NCI-H128 (cell line): ENCODE results near the gene OSBPL3.

Experiments used
- DNase-seq: peaks from one replicate; lab custom pipeline; 2025; ENCODE audit not compliant: unreplicated experiment; lab: John Stamatoyannopoulos, UW

Gene OSBPL3

DNA sequence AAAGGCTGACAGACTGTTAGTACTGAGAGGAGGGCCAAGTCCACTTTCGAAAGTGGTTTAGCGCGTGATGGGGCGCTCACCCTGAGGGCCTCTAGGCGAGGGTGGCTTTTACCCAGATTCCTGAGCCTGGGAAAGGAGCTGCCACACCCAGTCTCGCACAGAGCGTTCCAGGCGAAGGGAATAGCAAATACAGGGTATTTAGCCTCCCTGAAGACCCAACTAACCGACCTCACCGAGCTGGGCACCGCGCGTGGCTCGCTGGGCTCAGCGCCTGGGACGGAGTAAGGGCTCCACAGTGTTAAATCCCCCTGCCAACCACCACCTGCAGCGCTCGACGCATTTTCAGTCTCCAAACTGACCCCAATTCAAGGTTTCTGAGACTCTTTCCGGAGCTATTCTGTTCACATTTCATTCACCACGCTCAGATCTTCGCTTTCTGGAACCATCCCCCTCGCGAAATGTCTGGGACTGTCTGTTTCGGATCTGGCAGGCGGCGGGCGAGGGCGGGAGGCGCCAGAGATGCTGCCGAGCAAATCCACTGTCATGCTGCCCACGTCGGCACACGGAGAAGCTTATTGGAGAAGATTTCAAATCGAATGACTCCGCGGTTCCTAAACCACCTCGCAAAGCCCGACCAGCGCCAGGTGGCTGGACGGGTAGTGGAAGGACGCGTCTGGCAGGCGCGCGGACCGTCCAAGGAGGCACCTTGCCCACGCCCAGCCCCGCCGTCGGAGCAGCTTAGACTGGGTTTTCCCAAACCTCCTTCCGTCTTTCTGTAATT lies 1.4 kb upstream of the OSBPL3 start:
- no peak for DNase-seq

DNA sequence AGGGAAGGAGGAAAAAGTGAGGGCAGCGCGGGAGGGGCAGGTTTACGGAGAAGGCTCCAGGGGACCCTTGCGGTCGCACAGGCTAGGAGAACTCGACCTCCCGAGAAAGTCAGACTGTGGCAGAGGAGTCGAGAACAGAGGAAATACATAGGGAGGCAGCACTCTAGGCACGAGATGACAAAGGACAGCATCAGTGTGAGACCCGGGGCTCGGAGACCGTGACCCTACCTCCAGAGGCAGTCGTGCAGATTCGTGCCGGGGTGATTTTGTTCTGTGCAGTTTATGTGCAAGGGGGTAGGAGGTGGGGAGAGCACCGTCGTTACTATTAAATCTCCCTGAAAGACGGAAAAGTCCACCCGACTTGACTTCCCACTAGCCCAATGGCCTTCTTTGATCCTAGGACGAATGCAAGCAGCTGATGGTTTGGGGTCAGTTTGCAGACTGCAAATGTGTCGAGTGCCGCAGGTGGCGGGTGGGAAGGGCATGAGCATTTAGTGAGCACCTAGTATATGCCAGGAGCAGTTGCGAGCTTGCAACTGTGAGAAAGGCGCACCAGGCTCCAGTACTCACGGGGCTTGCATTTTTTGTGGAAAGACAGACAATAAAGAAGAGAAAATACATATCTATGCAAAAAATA lies 674 bp upstream of the OSBPL3 start:
- no peak for DNase-seq

DNA sequence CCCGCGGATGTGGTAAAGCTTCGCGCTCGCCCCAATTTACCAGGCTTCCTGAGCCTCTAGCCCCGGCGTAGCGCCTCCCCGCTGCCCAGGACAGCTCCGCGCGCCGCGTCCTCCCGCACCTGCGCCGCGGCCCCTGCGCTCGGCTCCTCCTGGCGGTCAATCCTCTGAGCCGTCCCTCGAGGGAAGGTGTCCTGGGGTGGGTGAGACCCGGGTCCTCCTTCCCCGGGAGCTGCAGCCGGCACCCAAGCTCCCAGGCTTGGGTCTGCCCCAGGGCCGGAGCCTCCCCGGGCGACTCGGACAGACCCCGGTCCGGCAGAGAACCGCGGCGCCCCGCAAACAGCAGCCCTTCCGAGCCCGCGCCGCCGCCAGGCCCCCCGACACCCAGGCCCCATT lies 512 bp downstream of the OSBPL3 start:
- no peak for DNase-seq

DNA sequence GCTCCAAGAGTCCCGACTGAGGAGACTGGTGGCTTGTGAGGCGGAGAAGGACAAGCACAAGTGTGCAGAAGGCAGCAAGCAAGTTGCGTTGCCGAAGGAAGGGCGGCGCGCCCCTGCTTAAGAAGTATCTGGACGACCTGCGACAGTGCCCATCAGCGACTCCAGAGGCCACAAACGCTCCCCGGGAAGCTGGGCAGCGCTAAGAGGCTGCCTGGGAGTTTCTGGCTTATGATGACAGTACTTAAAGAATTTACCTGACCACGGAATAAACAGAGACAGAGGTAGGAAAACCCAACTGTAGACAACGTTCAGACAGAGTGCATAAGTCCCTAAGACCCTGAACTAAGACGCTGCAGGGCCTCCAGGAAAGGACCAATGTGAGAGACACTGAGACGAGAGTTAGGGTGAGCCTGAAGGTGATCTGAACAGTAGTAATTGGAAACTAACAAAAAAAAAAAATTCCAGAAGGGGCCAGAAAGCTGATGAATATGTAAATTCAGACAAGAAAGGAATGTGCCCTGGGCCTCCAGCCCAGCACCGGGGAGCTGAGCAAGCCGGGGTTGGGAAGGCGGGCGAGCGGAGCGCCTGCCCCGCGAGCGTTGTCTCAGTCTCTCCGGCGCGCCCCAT lies 1.0 kb downstream of the OSBPL3 start:
- DNase-seq = no peak

DNA sequence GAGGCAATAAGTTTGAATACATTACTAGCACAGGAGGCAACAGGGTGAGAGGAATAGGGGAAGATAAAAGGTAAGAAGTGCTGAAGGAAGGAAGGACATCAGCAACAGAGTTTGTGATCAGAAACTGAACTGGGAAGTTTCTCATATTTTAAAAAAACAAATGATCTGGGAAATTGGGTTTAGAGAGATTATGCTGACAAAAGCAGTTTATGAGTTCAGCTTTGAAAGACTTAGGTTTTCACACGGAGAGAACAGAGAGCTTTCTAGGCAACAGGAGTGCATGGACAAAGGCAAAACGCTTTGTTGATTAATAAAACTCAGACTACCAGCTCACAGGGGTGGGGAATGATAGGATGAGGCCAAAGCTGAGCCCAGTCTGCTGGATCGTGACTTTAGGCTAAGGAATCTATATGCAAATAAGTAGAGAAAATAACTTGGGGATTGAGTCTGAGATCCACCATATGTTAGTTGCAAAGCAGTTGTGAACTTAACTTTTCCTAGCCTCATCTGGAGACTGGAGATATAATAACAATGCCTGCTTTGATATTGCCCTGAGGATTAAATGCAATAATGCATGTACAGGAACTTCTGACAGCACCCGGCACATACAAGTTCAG lies 4.2 kb downstream of the OSBPL3 start:
- no peak for DNase-seq

DNA sequence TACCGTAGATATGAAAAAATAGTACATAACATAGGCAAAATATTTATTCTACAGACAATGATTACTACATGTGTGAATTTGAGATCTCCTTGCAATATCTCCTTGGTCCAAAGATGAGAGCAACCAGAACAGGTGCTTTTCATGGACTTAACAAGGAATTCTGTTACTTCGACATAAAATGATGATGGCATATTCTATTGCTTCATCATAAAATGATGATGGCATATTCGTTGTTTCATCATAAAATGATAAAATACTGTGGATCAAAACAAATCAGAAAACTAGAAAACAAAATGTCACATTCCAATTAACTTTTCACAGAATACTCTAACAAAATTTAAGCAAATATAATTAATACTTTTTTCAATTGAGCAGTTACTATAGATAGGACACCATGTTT lies 4.8 kb downstream of the OSBPL3 start:
- no peak for DNase-seq

DNA sequence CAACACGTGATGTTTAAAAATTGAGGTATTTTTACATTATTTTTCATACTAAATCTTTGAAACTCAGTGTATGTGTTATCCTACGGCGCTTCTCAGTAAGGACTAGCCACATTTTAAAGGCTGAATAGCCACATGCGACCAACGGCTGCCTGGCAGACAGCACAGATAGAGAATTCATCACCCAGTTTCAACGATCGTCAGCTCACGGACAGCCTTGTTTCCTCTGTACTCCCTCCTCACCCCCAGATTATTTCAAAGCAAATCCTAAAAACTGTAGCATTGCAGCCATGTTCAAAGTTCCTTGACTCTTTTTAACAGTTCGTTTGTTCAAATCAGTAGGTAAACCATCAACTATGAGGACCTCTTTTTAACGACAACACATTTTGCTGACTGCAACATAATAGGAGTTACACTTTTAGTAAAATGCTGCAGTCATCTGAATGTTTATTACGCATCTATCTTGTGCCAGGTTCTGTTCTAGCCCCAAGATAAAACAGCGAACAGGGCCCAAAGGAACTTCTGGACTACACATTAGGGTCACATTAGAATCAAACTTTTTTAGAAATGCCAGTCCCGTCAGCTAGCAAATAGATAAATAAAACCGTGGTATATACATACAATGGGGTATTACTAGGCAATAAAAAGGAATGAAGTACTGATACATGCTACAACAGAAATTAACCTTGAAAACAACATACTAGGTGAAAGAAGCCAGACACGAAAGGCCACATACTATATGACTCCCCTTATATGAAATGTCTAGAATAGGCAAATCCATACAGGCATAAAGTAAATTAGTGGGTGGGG lies 5.7 kb downstream of the OSBPL3 start:
- no peak for DNase-seq

DNA sequence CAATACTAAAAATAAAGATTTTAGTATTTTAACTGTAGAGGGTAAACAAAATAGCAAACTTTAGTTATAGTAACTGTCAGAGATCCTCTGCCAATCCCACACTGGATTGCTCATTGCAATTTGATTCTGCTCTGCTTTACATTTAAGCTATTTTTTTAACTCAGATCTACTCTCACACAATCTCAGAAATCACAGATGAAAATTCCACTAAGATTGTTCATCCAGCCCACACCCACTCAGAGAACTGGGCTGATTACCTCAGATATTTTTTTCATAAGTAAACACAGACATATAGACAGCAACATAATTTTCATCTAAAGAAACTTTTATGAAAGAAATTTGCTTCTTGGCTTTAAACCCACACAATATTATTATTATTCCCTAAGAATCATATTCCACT lies 7.0 kb downstream of the OSBPL3 start:
- no peak for DNase-seq

DNA sequence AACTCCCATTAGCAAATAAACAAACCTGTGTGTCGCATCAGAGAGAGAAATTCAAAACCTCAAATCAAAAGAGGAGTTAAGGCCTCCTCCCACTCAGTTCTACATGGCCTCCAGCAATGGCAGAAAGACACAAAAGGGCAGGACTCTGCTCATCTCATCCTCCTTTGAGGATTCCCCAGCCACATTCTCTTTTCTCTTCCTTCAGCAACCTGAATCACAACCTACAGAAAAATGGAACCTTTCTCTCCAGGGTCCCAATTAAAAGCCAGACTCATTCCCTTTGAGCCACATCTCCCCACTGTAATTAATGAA lies 7.9 kb downstream of the OSBPL3 start:
- DNase-seq = no peak

DNA sequence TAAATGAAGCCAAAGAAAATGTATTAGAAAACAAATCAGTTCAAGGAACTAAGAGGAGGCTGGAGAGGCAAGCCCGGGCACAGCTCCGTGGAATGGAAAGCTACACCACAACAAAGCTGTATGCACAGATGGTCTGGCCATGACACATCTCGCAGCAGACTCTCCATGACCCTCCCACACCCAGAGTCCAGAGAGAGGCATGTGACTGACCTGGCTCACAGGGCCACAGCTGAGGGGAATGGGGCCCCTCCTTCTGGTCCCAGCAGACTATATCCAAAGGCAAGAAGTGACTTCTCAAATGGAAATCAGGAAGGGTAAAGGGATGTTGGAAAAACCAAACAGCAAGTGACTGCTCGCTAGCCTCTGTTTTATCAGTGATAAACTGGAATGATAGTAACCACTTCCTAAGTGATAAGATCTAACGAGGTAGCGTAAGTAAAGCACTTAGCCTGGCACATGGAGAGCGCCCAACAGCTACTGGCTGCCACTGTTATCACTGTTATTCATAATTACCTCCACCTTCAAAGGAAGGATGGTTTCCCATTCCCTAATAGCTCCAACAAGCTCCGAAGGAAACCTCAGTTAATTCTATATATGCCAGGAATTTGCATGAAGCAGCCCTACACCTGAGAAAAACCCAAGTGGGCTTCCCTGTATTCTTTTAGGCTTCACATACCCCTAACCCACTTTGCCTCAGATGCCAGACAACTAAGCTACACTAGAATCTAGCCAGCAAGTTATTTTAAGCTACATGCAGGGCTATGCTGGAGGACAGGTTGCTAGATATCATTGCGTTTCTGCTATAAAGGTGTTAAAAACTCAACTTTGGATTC lies 8.4 kb downstream of the OSBPL3 start:
- no peak for DNase-seq

DNA sequence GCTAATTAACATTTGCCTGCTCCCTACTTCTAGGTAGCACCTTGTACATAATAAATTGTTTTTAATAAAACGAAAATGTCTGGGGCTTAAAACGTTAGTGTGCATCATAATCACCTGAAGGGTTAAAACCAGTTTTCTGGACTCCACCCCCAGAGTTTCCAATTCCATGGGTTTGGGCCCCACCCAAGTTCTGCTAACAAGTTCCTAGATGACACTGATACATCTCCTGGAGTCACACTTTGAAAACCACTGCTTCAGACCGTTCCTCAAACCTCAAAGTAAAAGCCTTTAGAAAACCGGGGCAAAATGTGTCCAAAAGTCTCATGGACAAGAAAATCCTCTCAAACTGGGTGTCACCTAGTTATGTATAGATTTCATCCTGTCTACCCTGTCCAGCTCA lies 9.3 kb downstream of the OSBPL3 start:
- no peak for DNase-seq

DNA sequence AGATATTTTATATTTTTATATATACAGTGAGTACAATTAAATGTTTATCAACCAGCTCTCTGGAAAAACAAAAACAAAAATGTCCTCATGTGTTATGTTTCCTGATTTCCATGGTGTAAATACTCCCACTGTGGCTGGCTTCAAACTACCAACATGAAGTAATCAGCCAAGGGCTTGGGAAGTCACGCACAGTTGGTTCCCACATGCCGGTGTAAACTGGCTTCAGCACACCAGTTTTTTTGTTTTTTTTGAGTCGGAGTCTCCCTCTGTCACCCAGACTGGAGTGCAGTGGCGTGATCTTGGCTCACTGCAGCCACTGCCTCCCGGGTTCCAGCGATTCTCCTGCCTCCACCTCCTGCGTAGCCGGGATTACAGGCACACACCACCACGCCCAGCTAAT lies 11.8 kb downstream of the OSBPL3 start:
- no peak for DNase-seq

DNA sequence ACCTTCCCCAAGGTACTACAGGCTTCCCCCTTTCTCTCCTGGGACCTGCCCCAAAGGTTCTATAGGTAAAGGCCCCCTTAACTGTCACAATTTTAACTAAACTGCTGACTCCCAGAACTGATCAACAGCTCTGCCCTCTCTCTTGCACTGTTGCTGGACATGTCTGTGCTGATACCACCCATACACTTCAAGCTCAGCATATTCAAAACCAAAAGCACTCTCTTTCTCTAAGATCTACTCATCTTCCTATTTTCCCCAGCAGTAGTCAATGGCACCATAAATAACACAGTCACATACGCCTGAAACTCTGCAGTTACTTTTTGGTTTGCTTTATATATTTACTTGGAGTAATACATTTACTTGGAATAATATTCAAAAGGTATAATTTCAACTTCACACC lies 12.3 kb downstream of the OSBPL3 start:
- no peak for DNase-seq

DNA sequence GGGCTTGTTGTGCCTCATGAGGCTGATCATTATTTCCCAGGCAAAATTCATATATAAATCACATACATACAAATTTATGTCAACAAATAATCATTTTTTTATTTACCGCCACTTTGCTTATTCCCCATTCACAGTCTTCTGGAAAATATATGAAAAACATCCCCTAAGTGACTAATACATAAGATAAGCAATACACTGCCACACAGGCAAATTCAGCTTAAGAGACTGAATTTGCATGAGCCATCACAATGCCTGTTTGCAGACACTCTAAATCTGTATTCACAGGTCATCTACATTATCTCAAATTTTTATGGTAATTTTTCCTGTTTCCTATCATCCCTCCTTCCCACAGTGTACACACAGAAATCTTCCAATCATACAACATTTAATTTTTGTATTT lies 13.2 kb downstream of the OSBPL3 start:
- DNase-seq = no peak

DNA sequence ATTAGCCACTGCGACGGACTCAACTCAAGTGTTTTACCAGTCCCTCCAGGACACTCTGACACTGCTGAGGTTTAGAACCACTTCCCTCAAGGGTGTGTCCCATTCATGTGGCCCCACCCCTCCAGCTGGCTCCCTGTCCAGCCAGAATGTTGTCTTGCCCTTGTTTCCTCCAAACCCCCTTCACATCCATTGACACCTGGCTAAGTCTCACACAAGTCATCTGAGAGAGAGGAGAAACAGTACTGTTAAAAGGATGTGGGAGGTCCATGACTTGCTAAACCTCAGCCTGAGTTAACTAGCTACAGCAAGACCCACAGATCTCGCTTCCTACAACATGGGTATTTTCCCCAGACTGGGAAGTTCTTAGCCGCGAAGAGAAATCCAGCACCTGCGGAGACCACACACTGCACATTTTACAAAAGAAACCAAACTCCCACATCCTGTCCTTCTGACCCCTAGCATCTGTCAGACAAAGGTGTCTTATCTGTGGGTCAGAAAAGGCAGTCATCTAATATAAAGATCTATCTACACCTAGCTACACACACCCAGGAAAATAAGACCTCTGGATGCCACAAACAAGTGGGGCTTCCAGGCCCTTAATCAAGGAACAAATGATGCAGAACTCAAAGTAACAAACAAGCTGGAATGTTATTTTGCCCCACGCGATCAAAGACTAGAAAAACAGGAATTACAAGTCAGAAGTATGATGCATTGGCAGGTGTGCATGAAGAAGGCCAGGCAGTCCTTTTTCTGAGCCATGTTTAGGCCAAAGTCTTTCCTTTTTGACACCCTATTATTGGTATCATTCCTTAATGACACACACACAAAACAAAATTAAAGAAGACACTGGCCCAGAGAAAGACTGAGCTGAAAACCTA lies 13.9 kb downstream of the OSBPL3 start:
- no peak for DNase-seq

DNA sequence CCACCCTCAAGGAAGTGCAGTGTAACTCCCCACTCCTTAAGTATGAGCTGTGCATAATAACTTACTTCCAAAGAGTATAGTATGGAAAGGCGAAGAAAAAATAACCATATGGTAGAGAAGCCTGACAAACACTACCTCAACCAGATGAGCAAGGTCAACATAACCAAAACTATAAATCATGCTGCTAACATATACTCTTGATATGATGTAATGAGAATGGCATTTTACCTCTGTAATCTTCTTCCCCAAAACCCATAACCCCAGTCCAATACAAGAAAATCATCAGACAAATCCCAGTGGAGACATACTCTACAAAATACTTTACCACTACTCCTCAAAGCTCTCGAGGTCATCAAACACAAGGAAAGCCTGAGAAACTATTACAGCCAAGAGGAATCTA lies 15.8 kb downstream of the OSBPL3 start:
- DNase-seq = no peak

DNA sequence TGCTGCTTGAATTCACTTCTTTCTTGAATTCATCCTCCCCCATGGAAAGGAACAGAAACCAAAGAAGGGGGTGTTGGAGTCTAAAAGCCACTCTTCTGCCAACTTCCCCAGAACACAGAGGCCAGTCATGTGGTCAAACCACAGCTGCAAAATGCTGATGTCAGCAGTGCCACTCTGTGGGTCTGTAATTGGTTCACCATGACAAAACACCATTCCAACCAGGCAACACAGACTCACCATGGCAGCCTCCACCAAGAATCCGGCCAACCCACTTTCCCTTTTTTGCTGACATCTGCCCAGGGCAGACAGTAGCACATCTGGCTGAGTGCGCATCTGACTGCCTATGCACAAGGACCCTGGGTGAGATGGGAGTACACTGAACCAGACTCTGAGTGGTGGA lies 16.8 kb downstream of the OSBPL3 start:
- DNase-seq = no peak

DNA sequence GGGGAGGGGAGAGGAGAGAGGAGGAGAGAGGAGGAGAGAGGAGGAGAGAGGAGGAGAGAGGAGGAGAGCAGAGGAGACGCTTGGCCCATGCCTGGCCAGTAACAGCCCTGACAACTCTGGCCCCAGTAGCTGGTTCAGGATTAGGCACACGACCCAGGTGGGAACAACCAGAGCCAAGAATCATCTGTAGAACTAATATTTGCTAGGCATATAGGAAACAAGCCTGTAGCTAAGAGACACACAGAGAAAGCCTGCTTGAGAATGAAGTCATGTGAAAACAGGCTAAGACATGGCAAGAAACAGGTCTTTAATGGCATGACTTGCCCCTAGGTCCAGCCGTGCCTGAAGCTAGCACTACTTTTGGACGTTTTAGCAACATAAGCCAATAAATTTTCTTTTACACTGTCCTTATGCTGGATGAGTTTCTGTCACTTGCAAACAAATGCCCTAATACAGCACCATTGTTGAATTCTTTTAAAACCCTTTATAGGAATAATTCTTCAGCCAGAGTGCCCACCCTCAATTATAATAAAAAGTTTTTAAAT lies 17.5 kb downstream of the OSBPL3 start:
- DNase-seq = no peak

DNA sequence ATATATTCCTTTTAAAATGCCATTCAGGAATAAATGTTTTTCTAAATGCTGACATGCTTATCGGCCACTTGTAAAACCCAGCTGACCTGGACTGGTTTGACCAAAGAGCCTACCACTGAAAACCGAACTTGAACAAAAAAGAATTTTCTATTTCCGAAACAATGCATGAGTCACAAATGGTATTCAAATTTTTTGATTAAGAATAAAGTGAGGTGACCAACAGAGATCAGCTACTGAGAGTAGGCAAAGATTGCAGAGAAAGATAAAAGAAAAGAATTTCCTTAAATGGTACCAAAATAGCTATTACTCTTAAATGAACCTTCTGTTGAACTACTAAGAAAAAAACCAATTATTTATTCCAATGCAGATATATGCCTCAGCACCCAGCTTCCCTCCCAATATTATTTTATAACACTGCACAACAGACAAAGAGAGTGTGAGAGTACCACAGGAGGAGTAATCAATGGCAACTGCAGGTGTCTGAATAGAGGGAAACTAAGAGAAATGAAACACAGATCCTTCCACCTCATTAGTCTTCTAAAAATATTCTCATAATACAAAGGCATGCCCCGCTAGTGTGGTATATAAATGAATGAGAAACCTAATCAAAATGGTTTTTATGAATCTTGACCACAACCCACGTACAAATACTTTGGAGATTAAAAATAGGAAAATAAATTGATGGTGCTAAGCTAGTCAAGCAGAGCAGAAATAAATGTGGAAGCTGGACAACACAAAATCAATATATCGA lies 20.1 kb downstream of the OSBPL3 start:
- DNase-seq = no peak
